Prostate gland (tissue), 2 donors: ENCODE results near the gene PRSS33.

ENCODE experiments used
- POLR2AphosphoS5 ChIP-seq: sonication (generic); formaldehyde crosslinking; IDR thresholded peaks from one replicate; pipeline ENCODE4 v1.6.1; 2017; ENCODE audit warnings: antibody characterized with exemption
- TF ChIP-seq, protein P1 (sequence below), 4 experiments: fragments of 200-600 bp in 2 of 4; fragments of 450-650 bp in 2 of 4; sonication (generic) in 2 of 4; IDR thresholded peaks; 1 replicate in 3 of 4; 2 replicates in 1 of 4; pipeline ENCODE4 v1.5.1; 2016 to 2019; ENCODE audit warnings: antibody characterized with exemption in 4 of 4, mild to moderate bottlenecking in 2 of 4, moderate library complexity in 2 of 4

DNA sequence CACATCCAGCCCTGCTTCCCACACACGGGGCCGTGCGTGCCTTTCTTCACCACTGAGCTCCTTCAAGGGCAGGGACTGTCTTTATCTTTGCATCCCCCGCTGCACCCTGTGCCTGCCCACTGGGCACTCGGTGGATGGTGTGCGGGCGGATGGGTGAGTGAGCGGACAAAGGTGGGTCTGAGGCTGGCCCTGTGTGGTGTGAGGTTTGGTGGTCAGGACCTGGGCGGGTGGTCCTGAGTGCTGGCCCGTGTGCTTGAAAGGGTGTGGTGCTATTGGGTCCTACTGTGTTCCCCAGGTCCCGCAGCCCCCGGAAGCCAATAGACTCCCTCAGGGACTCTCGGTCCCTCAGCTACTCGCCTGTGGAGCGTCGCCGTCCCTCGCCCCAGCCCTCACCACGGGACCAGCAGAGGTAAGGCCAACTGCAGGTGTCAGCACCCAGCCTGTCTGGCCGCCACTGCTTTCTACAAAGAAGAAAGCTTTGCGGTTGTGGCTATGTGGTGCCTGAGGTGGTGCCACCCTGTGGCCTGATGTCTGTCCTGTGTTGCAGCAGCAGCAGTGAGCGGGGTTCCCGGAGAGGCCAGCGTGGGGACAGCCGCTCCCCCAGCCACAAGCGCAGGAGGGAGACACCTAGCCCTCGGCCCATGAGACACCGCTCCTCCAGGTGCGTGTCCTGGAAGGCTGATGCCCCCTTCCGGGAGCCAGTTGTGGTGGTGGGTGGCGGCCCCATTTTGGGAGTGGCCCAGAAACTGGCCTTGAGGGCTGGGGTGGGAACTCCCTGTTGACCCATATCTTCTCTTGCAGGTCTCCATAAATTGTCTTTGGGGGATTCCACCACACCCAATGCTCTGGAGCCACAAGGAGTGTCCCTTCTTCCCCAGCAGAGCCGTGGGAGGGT lies 17.1 kb downstream of the PRSS33 start:
- TF ChIP-seq POLR2AphosphoS5 = no peak
- TF ChIP-seq, protein P1, sequence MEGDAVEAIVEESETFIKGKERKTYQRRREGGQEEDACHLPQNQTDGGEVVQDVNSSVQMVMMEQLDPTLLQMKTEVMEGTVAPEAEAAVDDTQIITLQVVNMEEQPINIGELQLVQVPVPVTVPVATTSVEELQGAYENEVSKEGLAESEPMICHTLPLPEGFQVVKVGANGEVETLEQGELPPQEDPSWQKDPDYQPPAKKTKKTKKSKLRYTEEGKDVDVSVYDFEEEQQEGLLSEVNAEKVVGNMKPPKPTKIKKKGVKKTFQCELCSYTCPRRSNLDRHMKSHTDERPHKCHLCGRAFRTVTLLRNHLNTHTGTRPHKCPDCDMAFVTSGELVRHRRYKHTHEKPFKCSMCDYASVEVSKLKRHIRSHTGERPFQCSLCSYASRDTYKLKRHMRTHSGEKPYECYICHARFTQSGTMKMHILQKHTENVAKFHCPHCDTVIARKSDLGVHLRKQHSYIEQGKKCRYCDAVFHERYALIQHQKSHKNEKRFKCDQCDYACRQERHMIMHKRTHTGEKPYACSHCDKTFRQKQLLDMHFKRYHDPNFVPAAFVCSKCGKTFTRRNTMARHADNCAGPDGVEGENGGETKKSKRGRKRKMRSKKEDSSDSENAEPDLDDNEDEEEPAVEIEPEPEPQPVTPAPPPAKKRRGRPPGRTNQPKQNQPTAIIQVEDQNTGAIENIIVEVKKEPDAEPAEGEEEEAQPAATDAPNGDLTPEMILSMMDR (IDR thresholded peaks at IDR 0.05) = no peak
